ENCODE measurements around the gene MKS1.
A peak's percentile ranks its signal among the peaks of the same experiment; 100 is the strongest.

Gene MKS1

GRCh38 chr17:58219007-58219788, at the start of gene MKS1:
MKS1 (minus strand) TSS chr17:58219255; CDS start chr17:58219230, 25 bp downstream.
- DNase-seq = peak; percentile 96

DNA sequence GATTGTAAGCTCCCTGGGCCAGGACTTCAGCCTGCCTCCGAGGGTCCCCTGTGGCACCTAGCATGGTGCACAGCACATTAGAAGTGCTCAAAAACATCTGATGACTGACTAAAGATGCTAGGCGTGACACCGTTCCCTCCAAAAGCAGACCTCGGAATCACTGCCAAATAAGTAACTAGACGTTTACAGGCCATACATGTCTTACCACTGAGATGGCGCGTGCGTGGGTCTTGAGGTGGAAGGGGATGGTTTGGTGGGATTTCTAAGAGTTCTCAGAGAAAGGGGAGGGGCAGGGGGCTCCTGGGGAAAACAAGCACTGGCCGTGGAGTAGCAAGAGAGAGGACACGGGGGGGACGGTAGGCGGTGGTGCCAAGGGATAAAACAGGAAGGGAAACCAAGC, 49.3 kb upstream of the MKS1 start:
- no peak for DNase-seq

- DNase-seq = no peak
These were observed 48.6 kb upstream of the MKS1 start for GRCh38 chr17:58267347-58268324.

DNA sequence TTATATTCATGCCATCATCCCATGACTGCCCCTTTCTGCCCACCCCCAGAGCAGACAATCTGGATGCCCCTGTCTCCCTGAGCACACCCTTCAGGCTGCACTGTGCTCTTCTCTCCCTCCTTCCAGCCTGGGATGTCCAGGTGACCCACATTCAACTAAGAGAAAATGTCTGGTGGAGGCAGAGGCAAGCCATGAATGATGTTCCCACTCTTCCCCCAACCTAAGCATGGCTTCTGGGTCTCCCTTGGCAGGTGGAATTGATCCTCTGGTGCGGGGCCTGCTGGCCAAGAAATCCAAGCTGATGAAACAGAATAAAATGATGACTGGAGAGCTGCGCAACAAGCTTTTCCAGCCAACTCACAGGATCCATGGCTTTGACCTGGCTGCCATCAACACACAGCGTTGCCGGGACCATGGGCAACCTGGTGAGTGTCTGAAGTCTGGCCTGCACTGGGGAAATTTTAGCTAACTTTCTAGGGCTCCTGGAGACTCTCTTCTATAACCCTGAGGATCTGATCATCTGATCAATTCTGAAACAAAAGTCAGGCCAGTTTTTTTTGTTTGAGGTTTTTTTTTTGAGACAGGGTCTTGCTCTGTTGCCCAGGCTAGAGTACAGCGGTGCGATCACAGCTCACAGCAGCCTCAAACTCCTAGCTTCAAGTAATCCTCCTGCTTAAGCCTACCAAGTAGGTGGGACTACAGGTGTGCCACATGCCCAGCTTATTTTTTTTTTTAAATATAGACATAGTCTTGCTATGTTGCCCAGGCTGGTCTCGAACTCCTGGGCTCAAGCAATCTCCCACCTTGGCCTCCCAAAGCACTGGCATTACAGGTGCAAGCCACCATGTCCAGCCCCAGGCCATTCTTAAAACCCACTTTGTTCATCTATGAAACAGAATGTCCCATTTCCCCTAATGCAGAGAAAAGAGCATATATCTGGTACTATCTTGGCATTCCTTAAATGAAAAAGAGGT, 47.1 kb upstream of the MKS1 start:
- DNase-seq = no peak

DNA sequence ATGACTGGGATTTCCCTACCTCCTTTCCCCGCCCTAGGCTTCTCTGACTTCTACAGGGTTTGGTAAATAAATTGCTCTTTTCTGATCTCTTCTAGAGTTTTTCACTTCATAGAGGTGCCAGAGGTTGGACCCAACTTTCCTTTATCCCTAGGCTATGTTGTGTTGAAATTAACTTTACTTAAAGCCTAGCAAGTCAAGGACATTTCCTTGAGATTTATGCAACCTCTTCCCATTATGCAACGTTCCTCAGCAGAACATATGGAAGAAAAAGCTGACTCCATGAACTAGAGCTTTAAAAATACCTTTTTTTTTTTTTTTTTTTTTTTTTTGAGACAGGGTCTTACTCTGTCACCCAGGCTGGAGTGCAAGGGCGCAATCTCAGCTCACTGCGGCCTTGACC, 46.2 kb upstream of the MKS1 start:
- no peak for DNase-seq

DNA sequence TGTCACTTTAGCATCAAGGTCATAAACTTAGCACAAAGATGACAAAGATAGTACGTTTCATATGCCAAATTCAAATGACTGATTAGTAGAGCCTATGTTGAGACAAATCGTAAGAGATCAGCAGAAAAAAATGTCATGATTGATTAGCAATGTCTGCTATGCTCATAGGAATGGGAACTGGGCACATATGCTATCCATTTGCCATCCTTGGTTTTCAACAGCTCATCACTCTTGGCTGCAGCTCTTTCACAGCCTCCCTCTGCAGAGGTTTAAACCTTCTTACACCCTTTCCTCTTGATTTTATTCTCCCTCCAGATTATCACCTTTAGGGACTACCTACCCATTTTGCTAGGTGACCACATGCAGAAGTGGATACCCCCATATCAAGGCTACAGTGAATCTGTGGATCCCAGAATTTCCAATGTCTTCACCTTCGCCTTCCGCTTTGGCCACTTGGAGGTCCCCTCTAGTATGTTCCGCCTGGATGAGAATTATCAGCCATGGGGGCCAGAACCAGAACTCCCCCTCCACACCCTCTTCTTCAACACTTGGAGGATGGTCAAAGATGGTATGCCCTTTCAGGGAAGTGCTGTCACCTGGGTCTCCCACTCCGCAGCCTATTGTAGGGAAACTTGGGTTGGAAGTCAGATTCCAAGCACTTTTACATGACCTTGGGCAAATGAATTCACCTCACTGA, 45.5 kb upstream of the MKS1 start:
- DNase-seq = no peak

GRCh38 chr17:58263773-58264172, 44.7 kb upstream of the MKS1 start:
- no peak for DNase-seq

DNA sequence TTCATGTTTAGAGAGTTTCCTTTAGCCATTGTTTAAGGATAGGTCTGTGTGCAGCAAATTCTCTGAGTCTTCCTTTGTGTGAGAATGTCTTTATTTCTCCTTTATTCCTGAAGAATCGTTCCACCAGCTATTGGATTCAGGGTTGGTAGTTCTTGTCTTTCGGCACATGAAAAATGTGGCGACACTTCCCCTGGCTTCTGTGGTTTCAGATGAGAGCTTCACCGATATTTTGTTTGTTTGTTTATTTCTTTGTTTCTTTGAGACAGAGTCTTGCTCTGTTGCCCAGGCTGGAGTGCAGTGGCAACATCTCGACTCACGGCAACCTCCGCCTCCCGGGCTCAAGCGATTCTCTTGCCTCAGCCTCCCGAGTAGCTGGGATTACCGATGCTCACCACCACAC, 43.1 kb upstream of the MKS1 start:
- DNase-seq = no peak

DNA sequence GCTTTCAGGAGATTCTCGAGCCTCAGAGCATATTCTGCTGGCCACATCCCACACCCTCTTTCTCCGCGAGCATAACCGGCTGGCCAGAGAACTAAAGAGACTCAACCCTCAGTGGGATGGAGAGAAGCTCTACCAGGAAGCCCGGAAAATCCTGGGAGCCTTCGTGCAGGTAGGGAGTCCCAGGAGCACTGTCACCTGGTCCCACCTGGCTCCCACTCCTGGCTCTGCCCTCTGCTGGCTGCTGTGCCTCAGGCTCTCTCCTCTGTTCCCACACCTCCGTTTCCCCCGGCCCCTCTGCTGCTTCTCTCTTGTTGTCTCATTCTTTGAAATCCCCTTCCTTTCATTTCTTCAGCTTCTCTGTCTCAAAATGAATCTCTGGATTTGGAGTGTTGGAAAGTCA, 35.7 kb upstream of the MKS1 start:
- no peak for DNase-seq

DNA sequence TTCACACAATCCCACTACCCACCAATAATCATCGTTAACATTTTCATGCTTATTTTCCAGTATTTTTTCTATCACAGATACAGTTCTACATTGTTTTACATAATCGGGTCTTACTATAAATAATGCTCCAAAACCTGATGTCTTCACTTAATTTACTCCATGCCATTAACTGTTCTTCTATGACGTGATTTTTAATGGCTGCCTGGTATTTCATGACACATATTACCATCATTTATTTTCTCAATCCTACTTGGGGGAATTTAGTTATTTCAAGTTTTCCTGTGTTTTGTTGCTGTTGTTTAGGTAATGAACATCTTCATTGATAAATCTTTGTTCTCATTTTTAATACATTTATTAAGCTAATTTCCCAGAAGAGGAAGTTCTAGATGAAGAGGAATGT, 34.0 kb upstream of the MKS1 start:
- DNase-seq = no peak

- no peak for DNase-seq
These were observed 33.1 kb upstream of the MKS1 start for GRCh38 chr17:58252141-58252540.

GRCh38 chr17:58250344-58251011, 31.4 kb upstream of the MKS1 start:
- no peak for DNase-seq

- DNase-seq = peak; percentile 75
These were observed 30.4 kb upstream of the MKS1 start for GRCh38 chr17:58249270-58250133.

DNA sequence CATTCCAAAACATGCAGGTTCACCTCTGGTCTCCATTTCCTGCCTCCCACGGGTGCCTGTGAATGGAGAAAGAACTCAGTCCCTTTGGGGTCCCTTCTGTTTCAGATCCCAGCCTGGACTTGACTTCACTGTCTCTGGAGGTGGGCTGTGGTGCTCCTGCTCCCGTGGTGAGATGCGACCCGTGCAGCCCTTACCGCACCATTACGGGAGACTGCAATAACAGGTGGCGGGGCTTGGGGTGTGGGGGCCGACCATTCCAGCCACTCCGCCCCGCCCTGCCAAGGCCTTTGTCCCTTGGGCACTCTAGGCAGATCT, 29.9 kb upstream of the MKS1 start:
- DNase-seq = no peak

- DNase-seq = no peak
These were observed 28.7 kb upstream of the MKS1 start for GRCh38 chr17:58247511-58248363.

- DNase-seq = no peak
These were observed 27.7 kb upstream of the MKS1 start for GRCh38 chr17:58246781-58247180.

DNA sequence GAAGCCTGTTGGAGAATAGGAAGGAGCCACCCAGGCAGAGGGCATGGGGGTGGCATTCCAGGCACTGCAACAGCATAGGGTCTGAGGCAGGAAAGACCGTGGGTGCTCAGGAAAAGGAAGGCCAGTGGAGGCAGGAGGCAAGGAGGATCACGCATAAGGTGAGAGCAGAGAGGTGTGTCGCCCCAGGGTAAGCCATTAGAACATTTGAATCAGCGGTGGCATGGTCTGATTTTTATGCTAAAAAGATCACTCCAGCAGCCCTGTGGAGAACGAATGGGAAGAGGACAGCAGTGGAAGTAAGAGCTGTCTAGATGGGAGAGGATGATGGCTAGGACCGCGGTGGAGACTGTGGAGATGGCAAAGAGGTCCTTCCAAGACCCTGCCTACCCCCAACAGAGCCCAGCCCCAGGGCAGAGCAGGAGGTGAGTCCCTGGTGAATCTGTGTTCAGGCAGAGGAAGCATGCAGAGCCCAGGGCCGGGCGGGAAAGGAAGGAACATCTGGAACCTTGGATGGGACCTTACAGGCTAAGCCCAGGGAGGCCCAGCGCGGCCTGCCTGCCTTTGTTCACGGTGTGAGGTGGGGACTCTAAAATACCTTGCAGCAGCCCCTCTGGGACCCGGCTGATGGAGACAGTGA, 27.2 kb upstream of the MKS1 start:
- DNase-seq = no peak

DNA sequence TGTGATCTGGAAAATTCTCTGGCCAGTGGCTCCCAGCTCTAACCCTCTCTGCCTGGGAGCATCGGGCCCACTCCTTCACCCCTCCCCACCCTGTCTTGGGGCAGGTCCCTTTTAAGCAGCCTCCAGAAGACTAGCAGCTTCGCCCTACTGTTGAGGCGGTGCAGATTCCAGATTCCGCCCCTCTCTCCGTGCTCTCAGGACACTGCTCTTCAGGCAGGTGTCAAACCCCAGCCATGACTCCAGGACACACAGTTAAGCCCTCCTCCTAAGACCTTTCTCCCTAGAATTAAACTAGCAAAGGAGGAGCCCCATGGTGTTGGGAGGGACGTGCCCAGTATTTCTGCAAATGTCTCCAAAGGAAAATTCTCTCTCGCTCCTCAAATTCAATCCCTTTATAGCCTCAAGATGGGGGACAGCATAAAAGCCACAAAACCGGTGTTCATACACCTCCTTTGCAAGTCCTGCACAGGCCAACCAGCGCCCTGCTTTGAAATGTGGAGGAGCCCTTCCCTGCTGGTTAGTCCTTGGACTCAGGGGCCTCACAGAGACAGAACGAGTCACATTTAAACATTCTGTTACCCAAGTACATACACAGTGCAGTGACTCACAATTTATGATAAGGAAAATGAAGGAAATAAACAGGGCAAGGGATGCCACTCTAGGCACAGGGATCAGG, 26.5 kb upstream of the MKS1 start:
- no peak for DNase-seq

DNA sequence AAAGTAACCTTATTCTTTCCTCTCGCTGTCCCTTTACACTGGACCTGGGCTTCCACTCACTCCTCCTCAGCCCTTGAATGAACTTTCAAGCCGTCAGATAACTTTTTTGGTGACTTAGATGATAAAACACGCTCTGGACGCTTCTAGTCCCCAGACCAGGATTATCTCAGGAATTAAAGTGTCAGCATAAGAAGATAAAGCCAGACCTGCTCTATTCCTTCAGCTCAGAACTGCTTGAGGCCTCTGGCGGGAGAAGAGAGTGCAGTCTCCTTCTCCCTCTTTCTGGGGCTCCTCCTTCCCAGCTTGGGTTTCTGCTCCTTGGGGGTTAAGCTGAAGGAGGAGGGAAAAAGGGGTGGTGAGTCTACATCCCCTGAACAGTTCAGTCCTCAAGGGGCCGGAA, 25.9 kb upstream of the MKS1 start:
- no peak for DNase-seq
